ENCODE results near the gene ATP1A2.

GRCh38 chr1:160158031-160158430, 42.5 kb downstream of the ATP1A2 start:
- TF ChIP-seq GATA2 (IDR thresholded peaks at IDR 0.05; ENCODE audit: low read depth, low read length) (no peak), GATA3 (IDR thresholded peaks at IDR 0.05; ENCODE audit: low read depth, low read length) (no peak)

All from SH-SY5Y (cell line).